ENCODE measurements around the gene KCNAB2. TPM values are rescaled to one million over a fixed set of nuclear protein-coding genes. Genes with fewer than 3 reads are reported as not detected.

KCNAB2 gene
- total RNA-seq, 1 experiment from 2014 or later, result 10.3 TPM

- no peaks in the 10 kb centered on the region for H3K27me3 Mint-ChIP-seq (ENCODE audit: low read depth)
- no peaks in the 10 kb centered on the region for H3K9me3 Mint-ChIP-seq
- CTCF ChIA-PET, result interaction anchor here (0.8 to 3.4 kb wide), 12 partner anchors 18 to 123 kb away, joined by 3 to 19 read pairs (median 5); partner anchors contain the start of gene NPHP4
These were observed 36.2 kb downstream of the KCNAB2 start for GRCh38 chr1:6081901-6082300.

GRCh38 chr1:6082430-6082971 is 36.8 kb downstream of the KCNAB2 start:
- no peak overlapping the region for H3K4me3 Mint-ChIP-seq
- ChIA-PET POLR2A (interaction anchor here (0.5 to 1.1 kb wide), 2 partner anchors 19 to 45 kb away, joined by 3 read pairs; no protein-coding TSS in a partner anchor), CTCF (interaction anchor here (0.6 to 3.4 kb wide), 23 partner anchors 8 to 275 kb away, joined by 3 to 19 read pairs (median 4); partner anchors contain the start of gene NPHP4)
- no peak overlapping the region for H3K27ac Mint-ChIP-seq
- ATAC-seq (peak; percentile 58), DNase-seq (ENCODE audit: low spot score) (no peak)
- no peaks in the 10 kb centered on the region for H3K36me3 Mint-ChIP-seq
- H3K9me3 Mint-ChIP-seq, result no peaks in the 10 kb centered on the region
- no peaks in the 10 kb centered on the region for H3K27me3 Mint-ChIP-seq (ENCODE audit: low read depth)
- peaks cover 5% of the 10 kb centered on the region; the same call in 1 of the 2 replicates for H3K4me1 Mint-ChIP-seq
- TF ChIP-seq MAX (CRISPR knock-in tag; IDR thresholded peaks at IDR 0.05), result no peak
- no peak for TF ChIP-seq ZNF396 (CRISPR knock-in tag; IDR thresholded peaks at IDR 0.05; ENCODE audit: borderline replicate concordance)
- TF ChIP-seq ERG (CRISPR knock-in tag; IDR thresholded peaks at IDR 0.05), result no peak
- TF ChIP-seq NFATC4 (CRISPR knock-in tag; IDR thresholded peaks at IDR 0.05), result no peak
- TF ChIP-seq NFYB (CRISPR knock-in tag; conservative IDR thresholded peaks at IDR 0.05; ENCODE audit: low read depth), result no peak
- TF ChIP-seq, protein P1, sequence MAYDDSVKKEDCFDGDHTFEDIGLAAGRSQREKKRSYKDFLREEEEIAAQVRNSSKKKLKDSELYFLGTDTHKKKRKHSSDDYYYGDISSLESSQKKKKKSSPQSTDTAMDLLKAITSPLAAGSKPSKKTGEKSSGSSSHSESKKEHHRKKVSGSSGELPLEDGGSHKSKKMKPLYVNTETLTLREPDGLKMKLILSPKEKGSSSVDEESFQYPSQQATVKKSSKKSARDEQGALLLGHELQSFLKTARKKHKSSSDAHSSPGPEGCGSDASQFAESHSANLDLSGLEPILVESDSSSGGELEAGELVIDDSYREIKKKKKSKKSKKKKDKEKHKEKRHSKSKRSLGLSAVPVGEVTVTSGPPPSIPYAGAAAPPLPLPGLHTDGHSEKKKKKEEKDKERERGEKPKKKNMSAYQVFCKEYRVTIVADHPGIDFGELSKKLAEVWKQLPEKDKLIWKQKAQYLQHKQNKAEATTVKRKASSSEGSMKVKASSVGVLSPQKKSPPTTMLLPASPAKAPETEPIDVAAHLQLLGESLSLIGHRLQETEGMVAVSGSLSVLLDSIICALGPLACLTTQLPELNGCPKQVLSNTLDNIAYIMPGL (CRISPR knock-in tag; IDR thresholded peaks at IDR 0.05), result no peak
- TF ChIP-seq TP53 (CRISPR knock-in tag; IDR thresholded peaks at IDR 0.05), result no peak
- TF ChIP-seq CREM (CRISPR knock-in tag; IDR thresholded peaks at IDR 0.05), result no peak
- TF ChIP-seq, protein P2, sequence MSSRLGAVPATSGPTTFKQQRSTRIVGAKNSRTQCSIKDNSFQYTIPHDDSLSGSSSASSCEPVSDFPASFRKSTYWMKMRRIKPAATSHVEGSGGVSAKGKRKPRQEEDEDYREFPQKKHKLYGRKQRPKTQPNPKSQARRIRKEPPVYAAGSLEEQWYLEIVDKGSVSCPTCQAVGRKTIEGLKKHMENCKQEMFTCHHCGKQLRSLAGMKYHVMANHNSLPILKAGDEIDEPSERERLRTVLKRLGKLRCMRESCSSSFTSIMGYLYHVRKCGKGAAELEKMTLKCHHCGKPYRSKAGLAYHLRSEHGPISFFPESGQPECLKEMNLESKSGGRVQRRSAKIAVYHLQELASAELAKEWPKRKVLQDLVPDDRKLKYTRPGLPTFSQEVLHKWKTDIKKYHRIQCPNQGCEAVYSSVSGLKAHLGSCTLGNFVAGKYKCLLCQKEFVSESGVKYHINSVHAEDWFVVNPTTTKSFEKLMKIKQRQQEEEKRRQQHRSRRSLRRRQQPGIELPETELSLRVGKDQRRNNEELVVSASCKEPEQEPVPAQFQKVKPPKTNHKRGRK (CRISPR knock-in tag; IDR thresholded peaks at IDR 0.05; ENCODE audit: borderline replicate concordance), result no peak
- no peak for TF ChIP-seq SMAD3 (CRISPR knock-in tag; IDR thresholded peaks at IDR 0.05; ENCODE audit: borderline replicate concordance)

More at GRCh38 chr1:6081901-6082300, 36.2 kb downstream of the KCNAB2 start:
- no peak overlapping the region for H3K4me3 Mint-ChIP-seq
- TF ChIP-seq, protein P3, sequence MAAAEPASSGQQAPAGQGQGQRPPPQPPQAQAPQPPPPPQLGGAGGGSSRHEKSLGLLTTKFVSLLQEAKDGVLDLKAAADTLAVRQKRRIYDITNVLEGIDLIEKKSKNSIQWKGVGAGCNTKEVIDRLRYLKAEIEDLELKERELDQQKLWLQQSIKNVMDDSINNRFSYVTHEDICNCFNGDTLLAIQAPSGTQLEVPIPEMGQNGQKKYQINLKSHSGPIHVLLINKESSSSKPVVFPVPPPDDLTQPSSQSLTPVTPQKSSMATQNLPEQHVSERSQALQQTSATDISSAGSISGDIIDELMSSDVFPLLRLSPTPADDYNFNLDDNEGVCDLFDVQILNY (CRISPR knock-in tag; IDR thresholded peaks at IDR 0.05), result no peak
- TF ChIP-seq PRDM15 (CRISPR knock-in tag; IDR thresholded peaks at IDR 0.05) (no peak), MYBL2 (CRISPR knock-in tag; IDR thresholded peaks at IDR 0.05) (no peak), ZSCAN18 (CRISPR knock-in tag; IDR thresholded peaks at IDR 0.05) (no peak), HMGA2 (CRISPR knock-in tag; IDR thresholded peaks at IDR 0.05) (no peak), ZNF396 (CRISPR knock-in tag; IDR thresholded peaks at IDR 0.05; ENCODE audit: borderline replicate concordance) (no peak), EMX1 (CRISPR knock-in tag; IDR thresholded peaks at IDR 0.05) (no peak), FOXJ3 (CRISPR knock-in tag; IDR thresholded peaks at IDR 0.05; ENCODE audit: borderline replicate concordance) (no peak), ZNF317 (CRISPR knock-in tag; IDR thresholded peaks at IDR 0.05; ENCODE audit: borderline replicate concordance, low read depth) (no peak)
- DNase-seq (ENCODE audit: low spot score), result no peak
- H3K4me1 Mint-ChIP-seq, result peaks cover 5% of the 10 kb centered on the region; the same call in 1 of the 2 replicates
- POLR2A ChIA-PET, result interaction anchor here (1.1 kb wide), 1 partner anchor 20 kb away, joined by 3 read pairs; no protein-coding TSS in a partner anchor
- no peaks in the 10 kb centered on the region for H3K36me3 Mint-ChIP-seq
- no peak for ATAC-seq
- H3K27ac Mint-ChIP-seq, result no peak overlapping the region

Data from WTC11 (cell line).